ENCODE data around the gene FTCD. TPM values are rescaled to one million over a fixed set of nuclear protein-coding genes. Genes with fewer than 3 reads are reported as not detected.

FTCD gene
- total RNA-seq, 1 experiment from 2014 or later: 5.9 TPM

- Histone ChIP-seq H2AFZ (no peak overlapping the region), H3K4me1 (replicated peaks; ENCODE audit: insufficient read depth) (no peaks in the 10 kb centered on the region), H3K36me3 (ENCODE audit: low read depth) (no peaks in the 10 kb centered on the region), H3K9me3 (ENCODE audit: insufficient read depth, low read depth) (no peaks in the 10 kb centered on the region), H3K4me3 (no peak overlapping the region), H3K79me2 (ENCODE audit: low read depth) (no peaks in the 10 kb centered on the region), H3K4me2 (no peak overlapping the region), H4K20me1 (ENCODE audit: insufficient read depth) (no peaks in the 10 kb centered on the region), H3K9me2 (ENCODE audit: insufficient read depth) (no peaks in the 10 kb centered on the region), H3F3A (ENCODE audit: insufficient read depth, low read depth) (no peaks in the 10 kb centered on the region), H3K27ac (no peak overlapping the region), H3K27me3 (ENCODE audit: insufficient read depth, low read depth) (no peaks in the 10 kb centered on the region)
- BruUV-seq (replicated peaks): no TSS peak
- CTCF ChIA-PET: no interaction called here
- no peak for TF ChIP-seq CTCF (conservative IDR thresholded peaks at IDR 0.05)
- TF ChIP-seq EZH2 (IDR thresholded peaks at IDR 0.05; ENCODE audit: low read depth): no peak
- POLR2A ChIA-PET (ENCODE audit: unreplicated experiment): no interaction called here
- intact Hi-C loops (cut with micrococcal nuclease; ENCODE audit: unreplicated experiment): no loop called here
- no peak for DNase-seq
These were observed 23.9 kb downstream of the FTCD start for GRCh38 chr21:46131588-46131837.

- no peak overlapping the region for H3K4me3 ChIP-seq
- intact Hi-C loops (cut with micrococcal nuclease; ENCODE audit: unreplicated experiment): no loop called here
- CTCF ChIA-PET: no interaction called here
These were observed 24.4 kb downstream of the FTCD start for GRCh38 chr21:46130831-46131587.

GRCh38 chr21:46129846-46130651 is 25.3 kb downstream of the FTCD start:
- TF ChIP-seq CTCF (conservative IDR thresholded peaks at IDR 0.05) (no peak), EZH2 (IDR thresholded peaks at IDR 0.05; ENCODE audit: low read depth) (no peak)
- no peaks in the 10 kb centered on the region for H3K79me2 ChIP-seq (ENCODE audit: low read depth)
- H3K36me3 ChIP-seq (ENCODE audit: low read depth): no peaks in the 10 kb centered on the region
- no peaks in the 10 kb centered on the region for H3K9me3 ChIP-seq (ENCODE audit: insufficient read depth, low read depth)
- H3K27me3 ChIP-seq (ENCODE audit: insufficient read depth, low read depth): no peaks in the 10 kb centered on the region
- H3F3A ChIP-seq (ENCODE audit: insufficient read depth, low read depth): no peaks in the 10 kb centered on the region
- no peak overlapping the region for H3K27ac ChIP-seq
- BruUV-seq (replicated peaks): no TSS peak
- no peak overlapping the region for H3K4me3 ChIP-seq
- POLR2A ChIA-PET (ENCODE audit: unreplicated experiment): no interaction called here
- no peak for DNase-seq
- no peaks in the 10 kb centered on the region for H4K20me1 ChIP-seq (ENCODE audit: insufficient read depth)
- no peaks in the 10 kb centered on the region for H3K9me2 ChIP-seq (ENCODE audit: insufficient read depth)
- no peaks in the 10 kb centered on the region for H3K4me1 ChIP-seq (replicated peaks; ENCODE audit: insufficient read depth)
- CTCF ChIA-PET: no interaction called here
- H2AFZ ChIP-seq: no peak overlapping the region
- H3K4me2 ChIP-seq: no peak overlapping the region
- intact Hi-C loops (cut with micrococcal nuclease; ENCODE audit: unreplicated experiment): no loop called here

More at GRCh38 chr21:46130831-46131587, 24.4 kb downstream of the FTCD start:
- Histone ChIP-seq H3K4me1 (replicated peaks; ENCODE audit: insufficient read depth) (no peaks in the 10 kb centered on the region), H3K9me3 (ENCODE audit: insufficient read depth, low read depth) (no peaks in the 10 kb centered on the region), H4K20me1 (ENCODE audit: insufficient read depth) (no peaks in the 10 kb centered on the region), H3K79me2 (ENCODE audit: low read depth) (no peaks in the 10 kb centered on the region), H3K36me3 (ENCODE audit: low read depth) (no peaks in the 10 kb centered on the region), H2AFZ (no peak overlapping the region), H3K27me3 (ENCODE audit: insufficient read depth, low read depth) (no peaks in the 10 kb centered on the region), H3F3A (ENCODE audit: insufficient read depth, low read depth) (no peaks in the 10 kb centered on the region), H3K27ac (no peak overlapping the region), H3K4me2 (no peak overlapping the region), H3K9me2 (ENCODE audit: insufficient read depth) (no peaks in the 10 kb centered on the region)
- no peak for TF ChIP-seq CTCF (conservative IDR thresholded peaks at IDR 0.05)
- TF ChIP-seq EZH2 (IDR thresholded peaks at IDR 0.05; ENCODE audit: low read depth): no peak
- POLR2A ChIA-PET (ENCODE audit: unreplicated experiment): no interaction called here
- DNase-seq: no peak
- BruUV-seq (replicated peaks): no TSS peak
